GM18868 (cell line): ENCODE results near the gene TENT5A.

Experiments
- ATAC-seq: cut with Tn5 transposase; IDR thresholded peaks from one replicate; pipeline ENCODE4 v1.9.1; 2021; ENCODE audit warnings: mild to moderate bottlenecking, moderate library complexity; ENCODE audit not compliant: unreplicated experiment

The TENT5A gene

DNA sequence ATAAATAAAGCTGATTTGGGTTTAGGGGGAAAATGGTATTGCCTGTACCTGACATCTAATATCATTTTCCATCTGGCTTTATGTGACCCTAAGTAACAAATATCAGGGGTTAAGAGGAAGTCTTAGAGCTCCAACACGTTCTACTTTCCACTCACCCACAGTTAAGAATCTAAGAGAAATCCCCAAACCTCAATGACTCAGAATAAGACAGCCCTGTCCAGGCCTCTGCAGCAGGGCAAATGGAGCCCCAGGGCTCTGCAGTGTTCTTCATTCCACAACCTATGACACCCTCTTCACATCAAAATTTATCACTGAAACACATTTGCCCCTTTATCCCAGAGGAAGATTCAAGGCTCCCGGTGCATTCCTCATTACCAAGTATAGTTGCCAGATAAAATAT is 20.3 kb upstream of the TENT5A start:
- peak; percentile 100 for ATAC-seq

DNA sequence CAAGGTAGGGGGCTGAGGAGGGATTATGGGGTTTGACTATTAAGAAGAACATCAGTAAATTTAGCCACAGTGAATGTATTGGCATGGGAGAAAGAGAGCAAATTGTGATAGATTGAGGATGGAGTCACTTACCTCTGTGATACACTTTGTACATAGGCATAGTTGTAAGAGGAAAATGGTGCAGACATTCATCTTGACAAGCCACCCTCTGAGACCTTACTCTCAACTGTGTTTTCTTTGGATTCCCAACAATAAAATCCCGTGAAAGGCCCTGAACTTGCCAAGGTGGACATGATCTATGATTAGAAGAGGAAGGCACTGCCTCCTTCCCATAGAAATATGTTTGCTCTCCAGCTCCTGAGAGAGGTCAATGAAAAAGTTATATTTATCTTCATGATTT is 18.6 kb upstream of the TENT5A start:
- ATAC-seq = no peak

DNA sequence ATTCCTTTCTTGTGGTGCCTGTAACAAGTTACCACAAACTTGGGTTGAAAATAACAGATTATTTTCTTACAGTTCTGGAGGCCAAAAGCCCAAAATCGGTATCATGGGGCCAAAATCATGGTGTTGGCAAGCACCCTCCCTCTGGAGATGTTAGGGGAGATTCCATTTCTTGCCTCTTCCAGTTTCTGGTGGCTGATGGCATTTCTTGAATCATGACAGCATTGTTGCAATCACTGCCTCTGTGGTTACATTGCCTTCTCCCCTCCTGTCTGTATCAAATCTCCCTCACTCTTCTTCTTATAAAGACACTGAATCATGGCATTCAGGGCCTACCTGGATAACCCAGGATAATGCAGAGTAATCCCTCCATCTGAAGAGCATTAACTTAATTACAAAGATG is 17.9 kb upstream of the TENT5A start:
- ATAC-seq = no peak

DNA sequence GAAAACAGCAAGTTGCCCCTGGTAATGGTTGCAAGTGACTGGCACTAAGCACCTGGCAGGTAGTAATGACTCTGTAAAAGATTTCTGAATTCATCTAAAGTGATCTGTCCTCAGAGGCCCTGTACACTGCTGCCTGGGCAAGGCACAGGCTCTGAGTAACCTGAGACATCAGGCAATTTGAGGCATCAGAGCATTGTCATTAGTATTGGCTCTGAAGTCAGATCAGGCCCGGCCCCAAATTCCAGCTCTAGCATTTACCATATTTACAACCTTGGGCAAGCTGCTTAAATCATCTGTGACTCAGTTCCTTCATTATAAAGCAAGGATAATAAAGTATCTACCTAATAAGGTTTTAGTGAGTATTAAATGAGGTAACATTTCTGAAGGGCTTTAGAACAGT is 17.3 kb upstream of the TENT5A start:
- no peak for ATAC-seq

DNA sequence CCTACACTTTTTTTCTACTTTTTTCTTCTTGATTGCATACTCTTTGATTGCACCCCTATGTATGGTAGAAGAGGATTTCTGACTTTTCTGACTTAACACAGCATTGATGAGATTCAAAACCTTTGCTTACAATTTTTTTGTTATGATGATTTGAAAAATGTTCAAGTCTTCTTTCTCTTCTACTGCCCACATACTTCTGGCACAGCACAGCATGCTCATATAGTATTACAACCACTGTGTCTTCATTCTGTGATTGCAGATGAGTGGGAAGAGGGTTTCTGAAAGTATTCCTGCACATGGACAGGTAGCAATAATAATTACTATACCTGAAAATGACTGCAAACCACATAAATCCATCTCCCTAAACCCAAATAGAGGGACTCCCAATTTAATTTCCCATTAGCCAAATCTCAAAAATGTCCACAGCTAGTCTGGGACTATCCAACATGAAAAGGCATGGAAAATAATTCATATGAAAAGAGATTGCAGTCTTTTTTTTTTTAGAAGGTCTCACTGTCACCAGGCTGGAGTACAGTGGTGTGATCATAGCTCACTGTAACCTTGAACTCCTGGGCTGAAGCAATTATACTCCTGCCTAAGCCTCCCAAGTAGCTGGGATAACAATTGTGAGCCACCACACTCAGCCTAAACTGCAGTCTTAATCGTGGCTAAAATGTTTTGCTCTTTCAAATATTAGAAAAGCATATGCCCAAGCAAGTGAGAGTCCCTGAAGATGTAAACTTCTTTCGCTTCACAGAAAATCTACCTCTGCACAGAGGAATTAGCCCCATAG is 15.9 kb upstream of the TENT5A start:
- no peak for ATAC-seq

DNA sequence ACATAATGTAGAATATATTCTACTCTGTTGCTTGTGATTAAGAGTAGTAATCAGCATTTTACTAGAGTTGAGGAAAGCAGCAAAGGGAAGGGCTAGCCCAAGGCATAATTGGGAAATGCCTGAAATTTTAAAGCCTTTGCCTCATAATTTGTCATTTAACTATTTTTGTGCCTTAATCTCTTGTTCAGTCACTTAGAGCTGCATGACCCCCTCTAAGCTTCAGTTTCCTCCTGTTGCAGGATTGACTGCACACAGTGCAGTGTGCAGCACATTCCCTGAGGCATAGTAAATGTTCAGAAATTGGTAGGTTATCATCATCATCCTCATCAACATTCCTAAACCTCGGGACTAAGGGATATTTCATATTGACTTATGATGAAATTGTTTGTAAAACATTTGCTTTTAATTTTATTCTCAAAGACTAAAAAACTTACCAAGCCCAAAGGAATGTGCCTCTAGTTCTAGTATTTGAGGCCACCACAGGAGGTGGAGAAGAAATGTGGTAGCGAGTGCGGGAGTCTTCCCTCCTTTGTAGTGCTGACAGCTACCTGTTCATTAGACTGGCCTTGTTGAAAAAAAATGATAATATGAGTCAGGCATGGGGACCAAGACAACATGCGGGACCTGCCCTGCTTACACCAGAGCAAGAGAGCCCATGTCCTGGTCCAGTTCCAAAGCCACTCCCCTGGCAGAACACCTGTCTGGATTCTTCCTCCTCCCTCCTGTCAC is 14.8 kb upstream of the TENT5A start:
- no peak for ATAC-seq

DNA sequence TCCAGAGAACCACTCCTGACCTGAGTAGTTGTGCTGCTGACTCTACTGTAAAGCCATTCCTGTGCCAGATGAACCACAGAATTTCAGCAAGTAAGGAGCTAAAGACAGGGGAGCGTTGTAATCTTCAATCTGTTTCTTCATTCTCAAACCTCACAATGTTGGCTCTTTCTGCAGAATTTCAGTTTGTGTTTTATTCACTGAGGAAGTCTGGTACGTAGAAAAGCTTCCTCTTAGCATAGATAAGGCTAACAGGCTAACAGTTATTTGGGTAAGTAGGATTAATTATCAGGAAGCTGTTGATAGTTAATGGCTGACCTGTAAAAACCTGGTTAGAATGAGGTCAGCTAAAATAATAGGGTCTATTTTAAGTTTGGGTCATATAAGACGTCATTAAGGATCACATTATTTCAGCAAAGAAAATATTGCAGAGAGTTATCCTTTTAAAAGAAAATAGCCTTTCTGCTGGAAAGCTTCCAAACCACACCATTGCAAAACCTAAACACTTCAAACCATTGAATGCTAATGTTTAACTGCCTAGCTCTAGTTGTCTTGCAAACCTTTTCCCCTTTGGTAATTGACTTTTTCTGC is 14.1 kb upstream of the TENT5A start:
- ATAC-seq = no peak

DNA sequence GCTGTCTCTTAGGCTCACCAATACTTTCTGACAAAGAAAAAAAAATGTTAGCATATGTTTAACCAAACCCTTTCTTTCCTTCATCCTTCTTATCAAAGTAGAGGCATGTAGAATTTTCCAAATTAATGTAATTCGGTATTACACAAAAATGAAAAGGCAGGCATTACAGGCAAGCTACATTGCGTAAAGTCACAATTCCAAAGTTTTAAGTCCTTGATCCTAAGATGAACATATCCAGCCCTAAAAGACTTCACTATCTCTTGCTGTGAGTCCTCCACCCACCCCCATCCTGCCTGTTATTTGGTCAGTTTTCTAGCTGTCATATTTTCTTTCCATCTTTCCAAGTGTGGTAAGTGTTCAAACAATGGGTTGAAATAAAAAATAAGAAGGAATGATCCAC is 12.1 kb upstream of the TENT5A start:
- ATAC-seq = no peak

DNA sequence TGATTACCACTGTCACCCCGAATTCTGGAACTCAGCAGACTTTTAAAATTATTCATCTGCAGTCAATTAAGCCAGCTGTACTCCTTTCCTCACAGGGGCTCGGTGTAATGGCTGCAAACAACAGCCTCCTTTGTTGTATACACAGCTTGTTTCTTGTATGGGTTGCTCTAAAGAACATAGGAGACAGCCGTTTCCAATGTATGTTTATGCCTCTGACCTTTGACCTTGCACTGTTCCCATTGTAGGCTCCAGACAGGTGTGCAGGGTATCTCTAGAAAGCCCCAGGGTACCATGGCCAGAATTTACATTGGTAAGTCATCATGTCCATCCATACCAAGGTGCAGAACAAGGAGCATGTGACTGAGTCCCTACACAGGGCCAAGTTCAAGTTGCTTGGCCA is 11.5 kb upstream of the TENT5A start:
- ATAC-seq = no peak

DNA sequence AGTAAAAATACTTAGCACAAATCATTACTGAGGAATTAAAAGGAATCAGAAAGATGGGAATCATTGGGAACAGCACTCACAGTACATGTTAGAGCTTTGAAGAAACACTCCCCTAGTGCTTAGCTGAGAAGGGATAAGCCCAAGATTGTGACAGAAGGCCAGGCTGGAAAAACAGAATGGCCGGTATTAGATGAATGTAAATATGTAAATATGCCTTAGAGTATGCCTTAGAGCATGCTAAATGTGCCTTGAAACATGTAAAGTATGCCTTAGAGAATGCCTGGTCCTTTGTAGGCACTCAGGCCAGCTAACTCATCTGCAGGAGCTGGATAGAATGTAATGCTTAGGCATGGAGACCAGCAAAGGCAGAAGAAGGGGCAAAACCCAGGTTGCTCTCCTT is 10.6 kb upstream of the TENT5A start:
- no peak for ATAC-seq

DNA sequence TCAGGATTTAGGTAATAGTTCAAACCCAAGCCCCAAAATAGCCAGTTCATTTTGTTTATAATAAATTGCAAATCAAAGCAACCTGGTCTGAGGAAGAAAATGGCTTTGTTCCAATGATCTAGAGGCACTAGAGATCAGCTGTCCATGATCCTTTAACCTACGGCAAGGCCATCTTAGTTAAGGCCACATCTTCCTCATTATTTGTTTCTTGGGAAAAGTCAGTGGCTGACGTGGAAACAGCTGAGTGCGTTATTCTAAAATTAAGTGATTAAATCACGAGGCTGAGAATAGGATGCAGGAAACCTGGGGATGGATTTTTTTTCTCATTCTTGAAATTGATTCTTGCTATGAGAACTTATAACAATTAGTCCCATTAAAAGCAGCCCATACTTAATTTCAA is 10.1 kb upstream of the TENT5A start:
- ATAC-seq = no peak

DNA sequence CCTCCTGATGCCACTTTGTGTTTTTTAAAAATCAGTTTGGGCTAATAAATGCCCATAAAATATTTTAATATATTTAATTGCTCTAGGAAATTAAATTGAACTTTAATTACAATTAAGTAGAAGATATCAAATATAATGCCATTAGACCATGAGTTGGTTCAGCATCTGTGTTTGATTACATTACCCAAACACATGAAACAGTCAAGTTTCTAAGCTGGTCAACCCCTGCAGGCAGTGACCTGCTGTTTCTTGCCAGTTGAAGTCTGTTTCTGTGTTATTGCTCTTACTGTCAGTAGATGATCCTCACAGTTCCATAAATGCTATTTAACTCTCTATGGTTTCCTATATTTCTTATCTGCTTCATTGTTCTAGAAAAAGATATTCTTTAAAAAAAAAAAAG is 9.7 kb upstream of the TENT5A start:
- ATAC-seq = no peak

DNA sequence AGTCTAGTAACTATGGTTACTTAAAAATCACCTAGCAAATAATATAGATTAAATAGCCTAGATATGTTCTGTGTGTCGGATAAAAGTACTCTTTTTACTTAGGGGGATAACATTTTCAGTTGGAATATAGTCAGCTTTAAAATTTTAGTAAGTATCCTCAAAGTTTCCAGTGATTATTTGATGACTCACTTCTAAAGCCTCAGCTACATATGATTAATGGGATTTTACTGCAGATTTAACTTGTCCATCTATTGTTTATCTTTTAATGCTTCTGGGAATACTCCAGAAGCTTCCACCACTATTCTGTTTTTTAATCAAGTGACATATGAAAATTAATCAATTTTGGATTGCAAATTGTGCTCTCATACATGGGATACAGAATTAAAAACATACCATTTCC is 8.7 kb upstream of the TENT5A start:
- ATAC-seq = no peak

DNA sequence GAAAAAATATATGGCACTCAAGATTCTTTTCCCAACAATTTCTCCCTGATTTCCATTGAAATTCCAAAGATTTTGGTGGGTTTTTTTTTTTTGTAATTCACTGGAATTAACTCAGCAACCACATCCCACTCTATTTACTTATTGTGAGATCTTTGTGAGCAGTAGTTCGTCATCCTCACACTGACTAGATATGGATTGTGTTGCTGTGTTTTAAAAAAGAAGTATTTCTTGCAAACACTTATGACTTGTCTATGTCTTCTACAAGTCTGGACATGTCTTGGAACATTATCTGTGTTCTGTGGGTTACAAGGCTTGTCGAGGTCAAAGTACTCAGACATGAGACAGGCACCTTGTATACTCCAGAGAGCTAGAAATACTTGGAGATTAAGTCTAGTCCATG is 7.3 kb upstream of the TENT5A start:
- ATAC-seq = peak; percentile 57

DNA sequence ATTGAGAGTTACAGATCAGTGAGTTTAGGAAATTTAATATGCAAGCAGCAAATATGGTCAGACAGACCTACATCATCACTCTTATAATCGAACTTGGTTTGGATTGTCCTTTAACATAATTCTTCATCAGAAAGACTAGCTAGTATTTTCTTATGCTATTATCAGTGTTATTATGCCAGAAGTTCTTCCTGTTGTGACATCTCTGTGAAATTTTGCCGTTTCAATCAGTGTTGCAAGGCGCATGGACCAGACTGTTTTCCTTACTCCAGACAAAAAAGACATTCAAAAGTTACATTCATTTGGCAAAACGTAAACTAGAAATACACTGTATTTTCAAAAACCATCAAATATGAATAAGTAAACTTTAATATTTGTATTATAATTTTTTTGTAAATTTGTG is 5.7 kb upstream of the TENT5A start:
- ATAC-seq = no peak

DNA sequence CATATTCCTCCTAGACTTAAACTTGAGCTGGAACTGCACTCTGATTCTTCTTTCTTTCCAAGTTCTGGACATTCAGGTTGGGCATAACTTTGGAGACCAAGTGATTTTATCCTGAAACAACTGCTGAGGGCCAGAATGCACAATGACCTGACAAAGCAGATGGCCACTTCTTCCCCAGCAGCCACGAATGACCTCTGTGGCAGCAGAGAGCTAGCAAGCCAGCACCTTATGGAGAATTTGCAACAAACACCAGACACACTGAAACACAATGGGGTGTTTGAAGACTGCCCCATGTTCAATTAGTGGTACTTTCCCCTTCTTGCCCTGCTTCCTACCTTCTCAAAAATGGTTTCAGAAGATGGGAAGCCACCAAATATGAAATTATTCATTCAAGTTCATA is 4.2 kb upstream of the TENT5A start:
- no peak for ATAC-seq

DNA sequence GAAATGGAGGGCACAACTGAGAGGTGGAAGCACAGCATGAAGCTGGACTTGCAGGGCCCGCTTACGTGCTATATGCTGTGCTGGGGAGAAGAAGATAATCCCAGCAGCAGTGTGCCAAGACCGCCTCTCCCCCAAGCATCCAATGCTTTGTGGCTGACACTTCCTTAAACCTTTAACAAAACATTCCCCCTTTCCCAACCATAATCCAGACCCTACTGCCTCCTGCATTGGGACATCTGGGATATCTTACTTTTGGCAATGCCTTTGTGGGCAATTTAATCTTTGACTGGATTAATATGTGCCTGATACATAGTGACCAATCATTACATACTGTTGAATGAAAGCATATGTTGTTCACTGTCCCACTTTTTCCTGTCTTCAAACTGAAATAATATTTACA is 3.1 kb upstream of the TENT5A start:
- no peak for ATAC-seq

DNA sequence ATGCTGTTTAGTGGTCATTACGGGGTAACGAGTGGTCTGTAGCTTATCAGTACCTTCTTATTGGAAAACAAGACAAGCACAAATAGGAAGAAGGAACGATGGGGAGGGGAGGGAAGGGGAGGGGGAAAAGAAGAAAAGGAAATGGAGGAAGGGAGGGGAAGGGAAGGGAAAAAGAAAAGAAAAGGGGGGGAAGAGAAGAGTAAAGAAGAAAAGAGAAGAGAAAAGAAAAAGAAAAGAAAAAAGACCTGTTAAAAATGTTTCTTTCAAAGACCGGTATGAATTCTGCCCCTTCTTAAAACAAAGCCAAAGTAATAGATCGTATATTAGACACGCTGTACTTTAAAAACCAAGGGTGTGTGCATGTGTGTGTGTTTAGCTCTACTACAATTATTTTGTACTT is 2.4 kb upstream of the TENT5A start:
- no peak for ATAC-seq

DNA sequence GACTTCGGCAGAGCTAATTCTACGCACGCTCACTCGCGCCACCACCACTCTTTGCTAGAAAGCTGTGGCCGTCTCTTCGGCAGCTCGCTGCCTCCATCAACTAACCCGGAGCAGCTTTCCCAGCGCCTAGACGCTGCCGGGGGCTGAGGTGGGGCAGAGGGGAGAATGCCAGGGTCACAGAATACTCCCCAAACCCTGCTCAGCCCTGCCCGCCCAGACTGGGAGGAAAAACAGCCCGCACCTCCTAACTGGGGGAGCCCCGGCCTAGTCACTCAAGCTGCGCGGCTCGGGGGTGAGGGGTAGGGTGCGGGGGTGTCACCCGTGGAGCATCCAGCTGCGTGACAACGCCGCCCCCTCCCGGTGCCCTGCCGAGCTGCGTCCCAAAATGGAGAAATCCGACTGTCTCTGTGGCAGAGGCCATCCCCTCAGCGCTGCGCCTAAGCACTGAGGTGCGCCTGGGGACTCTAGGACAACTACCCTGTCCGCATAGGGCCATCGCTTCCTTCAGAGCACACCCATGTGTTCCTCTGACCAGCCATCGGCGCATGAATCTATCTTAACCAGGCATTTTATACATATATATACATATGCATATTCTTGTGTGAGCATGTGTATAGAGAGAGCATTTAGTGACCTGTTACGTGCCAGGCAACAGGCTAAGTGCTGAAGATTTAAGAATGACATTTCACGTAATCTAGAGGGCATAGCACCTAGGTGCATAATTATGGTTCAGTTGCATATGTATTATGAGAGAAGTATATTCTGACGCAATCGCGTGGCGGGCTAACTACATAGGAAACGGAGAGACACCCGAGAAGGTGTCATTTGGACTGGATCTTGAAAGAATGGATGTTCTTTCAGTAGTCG is 1.5 kb upstream of the TENT5A start:
- ATAC-seq = peak; percentile 46

DNA sequence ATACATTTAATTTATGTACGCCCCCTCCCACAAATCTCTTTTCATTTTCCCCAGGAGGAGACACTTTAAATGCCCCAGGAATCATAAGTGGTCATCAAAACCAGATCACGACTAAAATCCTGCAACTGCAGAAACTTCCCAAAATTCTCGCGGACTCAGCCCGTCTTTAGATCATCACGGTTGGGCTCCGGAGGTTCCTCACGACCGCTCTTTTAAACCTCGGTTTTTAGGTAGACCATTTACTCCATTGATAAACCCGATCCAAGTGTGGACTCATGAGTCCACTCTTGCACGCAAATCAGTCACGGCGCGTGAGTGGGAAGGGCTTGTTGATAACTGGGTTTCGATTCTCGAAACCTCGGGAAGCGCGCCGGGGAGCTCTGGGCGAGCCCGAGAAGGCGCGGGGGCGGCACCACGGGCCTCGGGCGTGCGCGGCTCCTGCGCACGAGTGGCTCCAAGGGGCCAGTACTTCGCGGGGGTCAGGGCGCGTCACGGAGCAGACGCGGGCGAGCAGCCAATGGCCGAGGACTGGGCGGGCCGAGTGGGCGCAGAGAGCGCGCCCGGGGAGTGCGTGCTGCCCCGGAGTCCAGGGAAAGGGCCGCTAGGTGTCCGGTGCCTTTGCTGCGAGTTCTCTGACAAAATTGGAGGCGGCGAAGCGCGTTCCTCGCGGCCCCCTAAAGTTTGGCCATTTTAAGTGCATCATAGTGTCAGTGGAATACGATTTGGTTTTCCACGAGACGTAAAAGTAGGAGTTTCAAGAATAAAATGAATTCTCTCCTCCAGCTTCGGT is 635 bp upstream of the TENT5A start:
- peak; percentile 37 for ATAC-seq
